Keratinocyte (primary cell): ENCODE data around the gene SPOCK1.

Experiments used
- EZH2 ChIP-seq: IDR thresholded peaks from one replicate; pipeline ENCODE4 v1.6.1; 2012; ENCODE audit warnings: inconsistent platforms, mild to moderate bottlenecking, low read length, moderate library complexity
- TF ChIP-seq, protein P1 (sequence below), 3 experiments: IDR thresholded peaks in 1 of 3; conservative IDR thresholded peaks in 1 of 3; optimal IDR thresholded peaks in 1 of 3; 2 replicates in 2 of 3; 3 replicates in 1 of 3; pipeline versions ENCODE3 to v1.5.1; 2011; ENCODE audit warnings: low read length in 3 of 3, mild to moderate bottlenecking in 3 of 3, moderate library complexity in 2 of 3, control low read depth in 1 of 3, inconsistent platforms in 1 of 3; ENCODE audit not compliant: insufficient read depth in 2 of 3; ENCODE audit errors: extremely low read depth in 1 of 3

GRCh38 chr5:137356127-137356526 is 143.0 kb downstream of the SPOCK1 start:
- TF ChIP-seq, protein P1, sequence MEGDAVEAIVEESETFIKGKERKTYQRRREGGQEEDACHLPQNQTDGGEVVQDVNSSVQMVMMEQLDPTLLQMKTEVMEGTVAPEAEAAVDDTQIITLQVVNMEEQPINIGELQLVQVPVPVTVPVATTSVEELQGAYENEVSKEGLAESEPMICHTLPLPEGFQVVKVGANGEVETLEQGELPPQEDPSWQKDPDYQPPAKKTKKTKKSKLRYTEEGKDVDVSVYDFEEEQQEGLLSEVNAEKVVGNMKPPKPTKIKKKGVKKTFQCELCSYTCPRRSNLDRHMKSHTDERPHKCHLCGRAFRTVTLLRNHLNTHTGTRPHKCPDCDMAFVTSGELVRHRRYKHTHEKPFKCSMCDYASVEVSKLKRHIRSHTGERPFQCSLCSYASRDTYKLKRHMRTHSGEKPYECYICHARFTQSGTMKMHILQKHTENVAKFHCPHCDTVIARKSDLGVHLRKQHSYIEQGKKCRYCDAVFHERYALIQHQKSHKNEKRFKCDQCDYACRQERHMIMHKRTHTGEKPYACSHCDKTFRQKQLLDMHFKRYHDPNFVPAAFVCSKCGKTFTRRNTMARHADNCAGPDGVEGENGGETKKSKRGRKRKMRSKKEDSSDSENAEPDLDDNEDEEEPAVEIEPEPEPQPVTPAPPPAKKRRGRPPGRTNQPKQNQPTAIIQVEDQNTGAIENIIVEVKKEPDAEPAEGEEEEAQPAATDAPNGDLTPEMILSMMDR (optimal IDR thresholded peaks at IDR 0.05 in 1 of 3, IDR thresholded peaks at IDR 0.05 in 1 of 3, conservative IDR thresholded peaks at IDR 0.05 in 1 of 3; ENCODE audit: extremely low read depth in 1 of 3, insufficient read depth in 2 of 3, low read length in 3 of 3) = no peak
- TF ChIP-seq EZH2 = no peak
